SU-DHL-6 (cell line): ENCODE measurements around the gene AP3B2.

ENCODE experiments used
- EZH2phosphoT487 ChIP-seq: fragments of 200-600 bp; sonication (generic), shearing (Covaris generic); conservative IDR thresholded peaks from 2 replicates; pipeline ENCODE4 v1.6.1; 2018; ENCODE audit warnings: mild to moderate bottlenecking, antibody characterized with exemption, low read length, moderate library complexity, mixed read lengths
- TF ChIP-seq, protein P1 (sequence below): fragments of 200-600 bp; sonication (generic); IDR thresholded peaks from one replicate; pipeline ENCODE4 v1.5.1; 2017; ENCODE audit warnings: antibody characterized with exemption, mild to moderate bottlenecking, low read length, moderate library complexity; ENCODE audit not compliant: insufficient read depth, poor library complexity, severe bottlenecking

DNA sequence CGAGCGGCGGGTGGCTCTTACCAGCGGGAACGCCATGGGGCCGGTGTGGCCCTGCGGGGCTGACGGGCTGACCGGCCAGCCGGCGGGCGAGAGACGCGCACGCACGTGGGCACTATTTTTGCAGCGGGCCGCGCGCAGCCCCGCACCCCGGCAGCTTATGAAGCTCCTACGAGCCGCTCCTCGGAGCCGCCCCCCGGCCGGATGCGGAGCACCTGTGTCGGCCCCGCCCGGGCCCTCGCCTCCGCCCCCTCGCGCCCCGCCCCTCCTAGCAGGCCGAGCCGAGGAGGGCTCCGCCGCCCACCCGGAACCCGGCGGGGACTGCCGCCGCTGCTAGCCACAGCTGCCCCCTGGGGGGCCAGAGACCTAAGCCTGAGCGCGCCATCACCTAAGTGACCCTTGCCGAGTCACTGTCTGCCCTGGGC, 61.8 kb downstream of the AP3B2 start:
- TF ChIP-seq, protein P1, sequence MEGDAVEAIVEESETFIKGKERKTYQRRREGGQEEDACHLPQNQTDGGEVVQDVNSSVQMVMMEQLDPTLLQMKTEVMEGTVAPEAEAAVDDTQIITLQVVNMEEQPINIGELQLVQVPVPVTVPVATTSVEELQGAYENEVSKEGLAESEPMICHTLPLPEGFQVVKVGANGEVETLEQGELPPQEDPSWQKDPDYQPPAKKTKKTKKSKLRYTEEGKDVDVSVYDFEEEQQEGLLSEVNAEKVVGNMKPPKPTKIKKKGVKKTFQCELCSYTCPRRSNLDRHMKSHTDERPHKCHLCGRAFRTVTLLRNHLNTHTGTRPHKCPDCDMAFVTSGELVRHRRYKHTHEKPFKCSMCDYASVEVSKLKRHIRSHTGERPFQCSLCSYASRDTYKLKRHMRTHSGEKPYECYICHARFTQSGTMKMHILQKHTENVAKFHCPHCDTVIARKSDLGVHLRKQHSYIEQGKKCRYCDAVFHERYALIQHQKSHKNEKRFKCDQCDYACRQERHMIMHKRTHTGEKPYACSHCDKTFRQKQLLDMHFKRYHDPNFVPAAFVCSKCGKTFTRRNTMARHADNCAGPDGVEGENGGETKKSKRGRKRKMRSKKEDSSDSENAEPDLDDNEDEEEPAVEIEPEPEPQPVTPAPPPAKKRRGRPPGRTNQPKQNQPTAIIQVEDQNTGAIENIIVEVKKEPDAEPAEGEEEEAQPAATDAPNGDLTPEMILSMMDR: no peak
- no peak for TF ChIP-seq EZH2phosphoT487
